GM21576 (cell line): ENCODE measurements around the gene TMEM45B.
"Not testable (repeated sequence)": the region's sequence is repeated elsewhere in the genome, so short reads cannot be mapped to it uniquely, and the experiment has no call there.

Experiments
- ATAC-seq: cut with Tn5 transposase; IDR thresholded peaks from one replicate; pipeline ENCODE4 v1.9.1; 2021; ENCODE audit warnings: mild to moderate bottlenecking, moderate library complexity; ENCODE audit not compliant: unreplicated experiment

The TMEM45B gene

DNA sequence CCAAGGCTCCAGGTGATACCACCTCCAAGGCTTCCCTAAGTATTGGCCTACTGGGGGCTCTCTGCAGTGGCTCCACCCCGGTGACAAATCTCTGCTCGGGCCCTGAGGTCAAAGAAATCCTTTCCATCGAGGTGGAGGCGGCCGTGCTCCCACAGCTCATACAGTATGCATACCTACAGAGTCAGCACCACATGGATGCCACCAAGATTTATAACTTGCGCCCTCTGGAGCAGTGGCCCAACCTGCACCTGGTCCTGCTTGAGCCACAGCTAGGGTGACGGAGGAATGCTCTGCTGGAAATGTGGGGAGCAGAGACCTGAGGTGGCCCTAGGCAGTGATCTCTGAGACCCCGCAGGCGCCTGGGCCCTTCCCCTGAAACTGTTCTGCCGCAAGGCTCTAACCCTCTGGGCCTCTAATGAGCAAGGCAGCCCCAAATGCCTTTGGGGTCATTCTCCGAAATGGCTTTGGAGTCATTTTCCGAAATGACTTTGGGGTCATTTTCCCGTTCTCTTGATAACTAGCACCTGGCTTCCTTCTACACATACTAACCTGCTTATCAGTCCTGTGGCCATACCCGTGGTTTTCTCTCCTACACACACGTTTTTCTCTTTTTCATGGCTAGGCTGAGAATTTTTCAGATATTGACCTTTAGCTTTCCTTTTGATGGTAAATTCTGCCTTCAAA is 33.9 kb downstream of the TMEM45B start:
- ATAC-seq = no peak

DNA sequence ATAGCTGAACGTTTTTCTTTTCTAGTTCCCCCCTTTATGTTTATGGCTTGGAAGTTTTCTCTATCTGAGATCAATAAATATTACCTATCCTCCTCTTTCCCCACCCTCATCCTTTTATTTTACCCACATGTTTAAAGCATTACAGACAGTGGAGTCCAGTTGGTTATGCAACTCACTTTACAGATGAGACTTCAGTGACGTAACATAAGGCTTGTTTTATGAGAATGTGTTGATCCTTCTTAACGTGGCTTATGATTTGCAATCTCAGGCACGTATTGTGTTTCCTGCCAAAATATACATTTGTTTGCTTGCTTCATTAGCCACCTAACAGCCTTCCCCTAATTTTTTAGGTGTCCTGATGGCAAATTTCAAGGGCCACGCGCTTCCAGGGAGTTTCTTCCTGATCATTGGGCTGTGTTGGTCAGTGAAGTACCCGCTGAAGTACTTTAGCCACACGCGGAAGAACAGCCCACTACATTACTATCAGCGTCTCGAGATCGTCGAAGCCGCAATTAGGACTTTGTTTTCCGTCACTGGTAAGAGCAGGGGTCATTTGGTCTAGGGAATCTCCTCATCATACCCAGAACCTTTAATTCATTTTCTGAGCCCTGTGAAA is 36.6 kb downstream of the TMEM45B start:
- ATAC-seq = no peak

DNA sequence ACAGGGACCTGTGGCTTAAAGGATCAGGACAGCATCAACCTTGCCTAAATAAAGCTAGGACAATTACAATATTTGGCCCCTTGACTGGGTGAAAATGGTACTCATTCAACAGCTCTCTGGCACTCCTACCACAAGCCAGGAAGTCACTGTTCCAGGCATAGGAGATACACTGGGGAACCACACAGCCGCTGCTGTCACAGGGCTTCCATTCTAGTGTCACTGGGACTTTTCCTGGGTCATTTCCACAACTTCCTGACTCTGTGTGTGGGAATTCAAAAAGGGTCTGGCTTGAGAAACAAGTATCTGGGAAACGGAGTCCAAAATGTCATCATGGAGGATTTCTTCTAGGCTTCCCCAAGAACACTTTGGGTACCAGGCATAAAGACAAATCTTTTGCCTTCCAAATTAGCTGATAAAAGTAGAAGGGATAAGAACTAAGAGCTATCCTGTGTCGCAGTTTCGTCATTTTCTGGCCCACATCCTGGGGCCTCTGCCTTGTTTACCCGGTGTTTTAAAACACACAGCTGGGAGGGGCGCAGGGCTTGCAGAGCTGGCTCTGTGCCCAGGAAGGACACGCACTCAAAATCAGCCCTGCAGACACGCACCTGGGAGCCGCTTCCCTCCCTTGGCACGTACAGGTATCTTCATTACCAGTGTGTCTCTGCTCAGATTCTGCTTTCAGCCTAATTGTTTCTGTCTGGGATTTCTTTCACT is 38.0 kb downstream of the TMEM45B start:
- ATAC-seq = no peak

DNA sequence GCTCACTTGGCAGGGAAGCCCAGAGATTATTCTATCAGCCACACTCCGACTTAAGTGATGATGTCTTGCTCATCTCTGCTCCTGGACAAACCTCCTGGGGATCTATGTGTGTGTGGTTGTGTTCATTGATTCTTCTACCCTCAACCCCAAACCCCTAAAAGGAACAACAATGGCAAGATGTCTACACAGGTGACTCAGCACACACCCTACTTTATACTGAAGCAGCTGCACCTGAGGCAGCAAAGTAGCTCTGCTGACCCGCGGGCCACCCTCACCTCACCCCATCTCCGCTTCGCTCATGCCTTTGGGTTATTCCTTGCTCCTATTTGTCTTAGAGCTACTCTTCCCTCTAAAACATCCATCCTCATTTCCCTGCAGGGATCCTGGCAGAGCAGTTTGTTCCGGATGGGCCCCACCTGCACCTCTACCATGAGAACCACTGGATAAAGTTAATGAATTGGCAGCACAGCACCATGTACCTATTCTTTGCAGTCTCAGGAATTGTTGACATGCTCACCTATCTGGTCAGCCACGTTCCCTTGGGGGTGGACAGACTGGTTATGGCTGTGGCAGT is 38.7 kb downstream of the TMEM45B start:
- no peak for ATAC-seq

DNA sequence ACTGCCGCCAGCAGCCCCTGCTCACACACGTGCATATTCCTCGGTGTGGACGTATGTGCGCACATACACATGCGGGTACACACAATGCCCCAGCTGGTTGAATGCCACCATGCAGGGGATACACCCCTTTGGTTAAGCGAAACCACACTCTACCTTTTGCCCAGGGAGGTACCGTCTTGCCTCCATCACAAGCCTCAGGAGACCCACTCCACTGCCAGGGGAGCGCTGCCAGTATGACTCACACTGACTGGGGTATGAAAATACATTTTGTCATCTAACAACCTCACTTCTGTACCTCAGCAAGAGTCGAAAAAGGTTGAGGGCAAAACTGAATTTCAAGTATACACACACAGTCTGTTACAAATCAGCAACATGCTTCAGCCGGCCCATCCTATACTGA is 39.4 kb downstream of the TMEM45B start:
- no peak for ATAC-seq

- no peak for ATAC-seq
These were observed 40.4 kb downstream of the TMEM45B start for GRCh38 chr11:129856036-129856435.

DNA sequence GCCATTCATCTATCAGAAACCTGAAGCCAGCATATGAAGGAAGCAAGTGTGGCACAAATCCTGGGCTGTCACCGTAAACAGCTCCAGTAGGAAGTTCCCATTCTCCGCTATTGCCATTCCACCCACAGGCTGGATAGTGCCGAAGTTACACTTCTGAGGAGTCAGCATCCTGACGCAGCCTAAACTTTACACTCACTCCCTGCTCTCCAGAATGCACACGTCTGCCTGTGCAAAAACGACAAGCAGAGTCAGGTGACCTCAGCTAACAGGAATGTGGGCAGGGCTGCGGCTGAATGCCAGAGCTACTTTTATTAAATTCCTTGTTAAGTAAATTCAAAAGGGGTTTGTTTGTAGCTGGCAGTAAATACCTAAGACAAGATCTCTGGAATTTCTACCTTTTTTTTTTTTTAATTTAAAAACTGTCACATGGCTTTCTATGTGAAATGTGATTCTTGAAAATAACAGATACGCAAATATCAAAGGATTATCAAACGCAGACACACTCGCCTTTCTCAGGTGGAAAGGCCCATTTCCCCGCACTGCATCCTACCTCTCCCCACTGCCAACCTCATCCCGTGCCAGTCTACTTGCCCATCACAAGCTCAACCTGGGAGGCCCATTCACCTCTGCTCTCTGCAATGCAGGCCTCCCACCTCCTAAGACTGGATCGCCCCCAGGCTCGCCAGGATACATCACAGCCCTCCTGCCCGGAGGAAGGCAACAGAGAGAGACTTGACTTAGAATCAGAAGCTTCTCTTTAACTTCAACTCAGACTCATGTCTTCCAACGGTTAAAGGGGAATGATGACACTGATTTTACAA is 46.3 kb downstream of the TMEM45B start:
- ATAC-seq = no peak

- no peak for ATAC-seq
These were observed 49.2 kb downstream of the TMEM45B start for GRCh38 chr11:129864811-129865210.

DNA sequence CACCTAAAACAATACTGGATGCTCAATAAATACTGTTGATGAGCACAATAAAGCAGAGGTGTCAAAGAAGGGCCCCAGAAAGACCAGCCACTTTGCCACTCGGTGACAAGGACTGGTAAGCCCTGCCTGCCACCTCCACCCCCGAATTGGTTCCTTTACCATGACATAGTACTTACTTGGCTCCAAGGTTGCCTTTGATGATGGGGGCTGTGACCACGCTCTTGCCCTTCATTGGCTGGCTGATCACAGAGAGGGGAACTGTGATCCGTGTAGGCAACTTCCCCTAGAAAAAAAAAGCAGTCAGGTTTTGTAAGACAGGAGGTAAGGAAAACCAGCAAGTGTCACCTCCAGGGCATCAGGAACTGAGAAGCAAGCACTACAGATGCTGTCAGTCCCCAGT is 50.1 kb downstream of the TMEM45B start:
- no peak for ATAC-seq

GRCh38 chr11:129866311-129866710 is 50.7 kb downstream of the TMEM45B start:
- no peak for ATAC-seq

GRCh38 chr11:129868626-129869025 is 53.0 kb downstream of the TMEM45B start:
- not testable (repeated sequence) for ATAC-seq

GRCh38 chr11:129871914-129872313 is 56.3 kb downstream of the TMEM45B start:
- ATAC-seq = no peak

- ATAC-seq = no peak
These were observed 64.7 kb downstream of the TMEM45B start for GRCh38 chr11:129880311-129880710.

GRCh38 chr11:129881570-129882170 is 66.0 kb downstream of the TMEM45B start:
- no peak for ATAC-seq

- ATAC-seq = no peak
These were observed 68.9 kb downstream of the TMEM45B start for GRCh38 chr11:129884581-129884980.

DNA sequence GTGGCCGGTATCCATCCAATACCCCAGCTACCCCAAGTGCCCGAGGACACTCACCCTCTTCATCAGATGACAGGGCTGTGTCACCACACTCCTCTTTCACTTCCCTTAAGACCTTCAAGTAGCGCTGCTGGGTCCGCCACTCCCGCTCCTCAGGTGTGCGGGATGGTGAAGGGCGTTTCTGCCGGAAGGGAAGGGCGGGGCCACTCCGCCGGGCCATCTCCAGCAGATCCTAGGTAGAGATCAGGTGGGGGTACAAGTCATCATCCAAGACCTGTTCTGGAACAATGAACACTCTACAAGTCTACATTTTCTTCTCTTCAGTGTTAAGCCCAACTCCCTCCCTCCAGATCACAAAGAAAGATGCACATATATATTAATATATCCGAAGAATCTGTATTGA is 69.7 kb downstream of the TMEM45B start:
- no peak for ATAC-seq

- no peak for ATAC-seq
These were observed 72.8 kb downstream of the TMEM45B start for GRCh38 chr11:129888451-129888850.

DNA sequence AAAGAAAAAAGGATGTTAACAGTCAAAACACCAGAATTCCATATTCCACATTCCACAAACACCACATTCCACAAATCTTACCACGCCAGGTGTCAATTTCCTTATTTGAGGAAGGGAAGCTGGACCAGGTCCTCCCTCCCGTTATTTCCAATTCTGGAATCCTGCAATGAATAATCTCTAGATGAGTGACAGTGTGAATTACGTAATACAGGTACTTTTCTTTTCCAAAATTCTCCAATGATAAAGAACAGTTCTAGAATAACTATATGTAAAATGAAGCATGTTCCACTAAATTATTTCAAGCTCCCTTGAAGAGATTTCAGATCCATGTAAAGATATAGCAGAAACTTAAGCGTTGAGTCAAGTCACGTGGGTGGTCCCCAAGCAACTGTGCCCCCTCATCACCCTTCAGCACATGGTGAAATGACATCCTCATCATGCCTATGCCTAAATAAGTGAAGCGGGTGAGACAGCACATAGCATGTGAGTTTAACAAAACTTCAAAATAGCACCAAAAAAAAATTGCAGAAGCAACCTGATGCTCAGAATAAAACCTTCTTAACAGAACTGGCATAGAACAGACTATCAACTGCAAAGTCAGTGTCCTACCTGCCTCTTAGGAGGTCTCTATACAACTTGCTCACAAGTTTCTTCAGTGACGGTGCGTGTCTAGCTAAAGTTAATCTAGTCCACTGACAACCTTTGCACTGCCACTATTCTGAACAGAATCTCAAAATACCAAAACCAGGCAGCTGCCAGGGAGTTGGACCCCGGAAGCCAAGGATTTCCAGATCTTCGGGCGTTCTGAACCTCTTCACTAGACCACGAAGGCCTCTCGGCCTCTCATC is 78.9 kb downstream of the TMEM45B start:
- peak; percentile 22 for ATAC-seq

DNA sequence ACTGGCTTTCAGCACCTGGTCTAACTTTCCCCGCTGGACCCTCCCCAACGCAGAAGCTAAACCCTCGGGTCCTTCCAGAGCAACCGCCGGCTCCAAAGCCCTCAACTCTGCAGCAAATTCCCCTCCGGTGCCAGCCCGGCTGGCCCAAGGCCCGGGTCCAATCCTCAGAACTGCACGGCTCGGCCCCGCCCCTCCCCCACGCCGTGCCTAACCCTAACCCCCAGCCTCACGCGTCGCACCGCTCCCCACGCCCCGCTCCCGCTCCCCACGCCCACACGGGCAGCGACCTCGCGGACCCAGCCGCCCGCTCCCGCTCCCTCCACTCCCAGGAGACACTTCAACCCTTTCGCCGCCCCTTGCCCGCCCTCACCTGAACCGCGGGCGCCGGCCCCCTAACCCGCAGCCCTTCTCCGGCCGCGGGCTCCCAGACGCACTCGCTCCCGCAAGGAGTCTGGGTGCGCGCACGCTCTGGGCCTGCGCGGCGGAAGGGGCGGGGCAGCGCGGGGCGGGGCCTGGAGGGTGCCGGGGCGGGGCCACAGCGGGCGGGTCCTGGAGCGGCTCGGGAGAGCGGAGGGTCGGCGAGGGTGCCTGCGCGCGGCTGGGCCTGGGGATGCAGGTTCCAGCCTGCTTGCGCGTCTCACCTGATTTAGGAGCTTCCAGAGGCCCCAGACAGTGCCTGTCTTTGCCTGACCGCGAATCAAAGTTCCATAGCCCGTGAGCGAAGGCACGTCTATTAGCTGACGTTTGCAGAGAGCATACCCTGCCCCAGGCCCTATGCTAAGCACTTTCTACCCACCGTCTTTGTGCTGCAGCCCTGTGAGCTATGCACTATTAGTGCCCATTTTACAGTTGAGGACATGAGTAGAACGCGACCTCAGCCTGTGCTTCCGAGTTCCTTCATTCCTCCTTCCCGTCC is 79.7 kb downstream of the TMEM45B start, which contains the start of gene NFRKB:
Gene NFRKB, minus strand, starts transcription at position 453 of the 916 bp plus-strand sequence. CDS start 2,729 bp downstream, outside the sequence.
- peak; percentile 93 for ATAC-seq
